22Rv1 (cell line): ENCODE data around the gene MMP24OS.

Experiments
- H3K27ac ChIP-seq: fragments of 450-650 bp; 2 replicates; pipeline ENCODE4 v1.5.1; 2017
- ZFX ChIP-seq: fragments of 450-650 bp; IDR thresholded peaks from 2 replicates; pipeline ENCODE4 v1.6.1; 2017; ENCODE audit warnings: antibody characterized with exemption, borderline replicate concordance
- TF ChIP-seq, protein P1 (sequence below): fragments of 450-650 bp; IDR thresholded peaks from 2 replicates; pipeline ENCODE4 v1.5.1; 2017; ENCODE audit warnings: mild to moderate bottlenecking

Gene MMP24OS

GRCh38 chr20:35299780-35300179 is 21.9 kb upstream of the MMP24OS start:
- TF ChIP-seq, protein P1, sequence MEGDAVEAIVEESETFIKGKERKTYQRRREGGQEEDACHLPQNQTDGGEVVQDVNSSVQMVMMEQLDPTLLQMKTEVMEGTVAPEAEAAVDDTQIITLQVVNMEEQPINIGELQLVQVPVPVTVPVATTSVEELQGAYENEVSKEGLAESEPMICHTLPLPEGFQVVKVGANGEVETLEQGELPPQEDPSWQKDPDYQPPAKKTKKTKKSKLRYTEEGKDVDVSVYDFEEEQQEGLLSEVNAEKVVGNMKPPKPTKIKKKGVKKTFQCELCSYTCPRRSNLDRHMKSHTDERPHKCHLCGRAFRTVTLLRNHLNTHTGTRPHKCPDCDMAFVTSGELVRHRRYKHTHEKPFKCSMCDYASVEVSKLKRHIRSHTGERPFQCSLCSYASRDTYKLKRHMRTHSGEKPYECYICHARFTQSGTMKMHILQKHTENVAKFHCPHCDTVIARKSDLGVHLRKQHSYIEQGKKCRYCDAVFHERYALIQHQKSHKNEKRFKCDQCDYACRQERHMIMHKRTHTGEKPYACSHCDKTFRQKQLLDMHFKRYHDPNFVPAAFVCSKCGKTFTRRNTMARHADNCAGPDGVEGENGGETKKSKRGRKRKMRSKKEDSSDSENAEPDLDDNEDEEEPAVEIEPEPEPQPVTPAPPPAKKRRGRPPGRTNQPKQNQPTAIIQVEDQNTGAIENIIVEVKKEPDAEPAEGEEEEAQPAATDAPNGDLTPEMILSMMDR: no peak
- no peak for TF ChIP-seq ZFX
- no peak overlapping the region for H3K27ac ChIP-seq

DNA sequence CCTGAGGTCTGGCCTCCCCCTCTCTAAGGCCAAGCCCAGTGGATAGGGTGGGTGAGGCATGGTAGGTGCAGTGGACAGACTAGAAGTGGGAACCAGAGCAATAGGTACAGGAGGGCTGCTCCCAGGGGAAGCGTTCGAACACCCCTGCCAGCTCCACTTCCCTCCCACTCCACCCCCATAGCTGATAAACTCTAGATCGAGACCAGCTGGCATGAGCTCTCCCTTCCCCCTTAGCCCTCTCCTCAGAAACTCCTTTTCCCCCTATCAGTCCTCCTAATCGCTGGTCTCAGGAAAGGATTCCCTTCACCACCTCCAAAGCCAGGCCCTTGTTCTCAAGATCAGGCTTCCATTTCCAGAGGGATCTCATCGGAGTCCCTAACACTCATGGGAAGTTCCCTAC is 20.3 kb upstream of the MMP24OS start:
- no peak for TF ChIP-seq ZFX
- TF ChIP-seq, protein P1: no peak
- no peak overlapping the region for H3K27ac ChIP-seq

- no peak overlapping the region for H3K27ac ChIP-seq
- TF ChIP-seq, protein P1: no peak
- no peak for TF ChIP-seq ZFX
Measured at GRCh38 chr20:35297740-35298139, 19.8 kb upstream of the MMP24OS start.

DNA sequence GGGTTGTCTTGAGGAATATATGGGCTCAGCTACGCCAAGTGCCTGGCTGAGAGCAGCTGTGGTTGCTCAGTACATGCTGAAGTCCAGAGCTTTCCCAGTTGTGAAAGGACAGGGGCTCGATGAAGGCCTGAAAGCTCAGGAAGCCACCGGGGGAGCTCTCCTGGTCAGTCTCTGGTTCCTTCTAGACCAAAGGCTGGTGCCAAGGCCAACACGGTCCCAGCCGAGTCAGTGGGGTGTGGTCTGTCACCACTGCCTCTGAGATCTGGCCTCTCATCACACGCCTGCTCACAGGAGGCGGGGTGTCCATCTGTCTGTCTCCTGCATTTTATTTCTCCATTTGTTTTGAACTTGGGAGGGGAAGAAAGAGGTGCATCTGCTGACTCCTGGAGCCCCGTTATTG is 19.2 kb upstream of the MMP24OS start:
- H3K27ac ChIP-seq: no peak overlapping the region
- no peak for TF ChIP-seq ZFX
- TF ChIP-seq, protein P1: no peak

GRCh38 chr20:35296101-35296554 is 18.2 kb upstream of the MMP24OS start:
- TF ChIP-seq ZFX: no peak
- TF ChIP-seq, protein P1: no peak
- H3K27ac ChIP-seq: no peak overlapping the region

DNA sequence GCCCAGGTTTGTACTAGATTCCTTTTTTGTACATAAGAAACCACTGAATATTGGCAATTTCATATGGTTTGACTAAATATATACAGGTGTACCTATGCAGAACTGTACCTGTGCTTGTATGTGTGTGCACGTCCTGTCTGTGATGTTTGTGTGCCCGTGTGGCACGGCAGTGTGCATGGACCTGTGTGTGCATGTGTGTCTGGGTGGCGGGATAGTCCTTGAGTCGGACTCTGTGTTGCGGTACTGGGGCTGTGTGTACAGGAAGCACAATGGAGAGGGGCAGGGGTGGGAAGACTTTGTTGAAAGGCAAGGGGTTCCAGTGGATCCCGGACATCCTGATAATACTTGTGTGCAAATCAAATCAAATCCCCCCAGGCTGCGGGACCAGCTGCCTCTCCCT is 17.8 kb upstream of the MMP24OS start:
- no peak overlapping the region for H3K27ac ChIP-seq
- TF ChIP-seq ZFX: no peak
- TF ChIP-seq, protein P1: no peak

- TF ChIP-seq, protein P1: no peak
- no peak for TF ChIP-seq ZFX
- no peak overlapping the region for H3K27ac ChIP-seq
Measured at GRCh38 chr20:35295058-35295457, 17.1 kb upstream of the MMP24OS start.
